ENCODE data around the gene GATD1.
"Not testable (repeated sequence)": the region's sequence is repeated elsewhere in the genome, so short reads cannot be mapped to it uniquely, and the experiment has no call there.

GATD1 gene

DNA sequence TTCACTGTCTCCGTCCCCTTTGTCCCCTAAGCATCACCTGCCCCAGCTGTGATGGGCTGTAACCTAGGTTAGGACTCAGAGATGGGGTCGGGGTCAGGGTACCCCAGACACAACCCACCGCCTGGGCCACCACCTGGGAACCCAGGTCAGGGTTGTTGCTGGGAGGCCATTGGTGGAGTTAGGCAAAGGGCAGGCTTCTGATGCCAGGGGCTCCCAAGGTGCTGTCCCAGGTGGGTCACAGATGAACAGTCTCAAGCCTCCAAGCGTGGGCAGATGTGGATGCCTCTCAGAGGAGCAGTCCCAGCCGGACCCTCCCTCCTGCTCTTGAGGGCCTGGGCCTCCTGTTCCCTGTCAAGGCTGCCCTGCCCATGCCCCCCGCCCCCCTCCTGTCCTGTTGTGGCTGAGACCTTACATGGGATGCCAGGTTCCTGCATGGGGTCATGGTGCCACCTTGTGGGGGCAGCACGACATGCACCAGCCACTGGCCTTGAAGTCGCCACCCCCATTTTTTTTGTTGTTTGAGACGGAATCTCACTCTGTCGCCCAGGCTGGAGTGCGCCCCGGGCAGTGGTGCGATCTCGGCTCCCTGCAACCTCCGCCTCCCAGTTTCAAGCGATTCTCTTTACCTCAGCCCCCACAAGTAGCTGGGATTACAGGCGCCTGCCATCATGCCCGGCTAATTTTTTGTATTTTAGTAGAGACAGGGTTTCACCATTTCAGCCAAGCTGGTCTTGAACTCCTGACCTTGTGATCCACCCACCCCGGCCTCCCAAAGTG, 12.1 kb downstream of the GATD1 start:
- in situ Hi-C loops (cut with MboI; ENCODE audit: low sequenced_read_pairs), result no loop called here

DNA sequence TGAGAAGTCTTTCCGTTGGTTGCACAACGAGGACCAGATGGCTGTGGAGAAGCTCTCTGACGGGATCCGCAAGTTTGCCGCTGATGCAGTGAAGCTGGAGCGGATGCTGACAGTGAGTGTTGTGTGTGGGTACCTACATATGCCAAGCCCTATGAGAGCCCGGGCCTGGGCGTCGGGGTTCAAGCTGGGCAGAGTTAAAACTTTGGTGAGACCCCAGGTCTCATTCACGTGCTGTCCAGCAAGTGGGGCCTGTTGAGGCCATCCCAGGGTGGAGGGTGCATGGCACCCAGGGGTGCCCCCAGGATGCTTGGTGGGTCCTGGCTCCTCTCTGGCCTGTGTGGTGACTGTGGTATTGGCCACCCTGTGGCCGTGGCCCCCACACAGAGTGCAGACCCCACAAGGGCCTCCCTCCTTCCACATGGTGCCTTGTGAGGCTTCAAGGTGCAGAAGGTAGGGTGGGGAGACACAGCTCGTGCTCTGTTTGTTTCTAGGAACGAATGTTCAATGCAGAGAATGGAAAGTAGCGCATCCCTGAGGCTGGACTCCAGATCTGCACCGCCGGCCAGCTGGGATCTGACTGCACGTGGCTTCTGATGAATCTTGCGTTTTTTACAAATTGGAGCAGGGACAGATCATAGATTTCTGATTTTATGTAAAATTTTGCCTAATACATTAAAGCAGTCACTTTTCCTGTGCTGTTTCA, 12.8 kb downstream of the GATD1 start:
- in situ Hi-C loops (cut with MboI; ENCODE audit: low sequenced_read_pairs), result no loop called here

DNA sequence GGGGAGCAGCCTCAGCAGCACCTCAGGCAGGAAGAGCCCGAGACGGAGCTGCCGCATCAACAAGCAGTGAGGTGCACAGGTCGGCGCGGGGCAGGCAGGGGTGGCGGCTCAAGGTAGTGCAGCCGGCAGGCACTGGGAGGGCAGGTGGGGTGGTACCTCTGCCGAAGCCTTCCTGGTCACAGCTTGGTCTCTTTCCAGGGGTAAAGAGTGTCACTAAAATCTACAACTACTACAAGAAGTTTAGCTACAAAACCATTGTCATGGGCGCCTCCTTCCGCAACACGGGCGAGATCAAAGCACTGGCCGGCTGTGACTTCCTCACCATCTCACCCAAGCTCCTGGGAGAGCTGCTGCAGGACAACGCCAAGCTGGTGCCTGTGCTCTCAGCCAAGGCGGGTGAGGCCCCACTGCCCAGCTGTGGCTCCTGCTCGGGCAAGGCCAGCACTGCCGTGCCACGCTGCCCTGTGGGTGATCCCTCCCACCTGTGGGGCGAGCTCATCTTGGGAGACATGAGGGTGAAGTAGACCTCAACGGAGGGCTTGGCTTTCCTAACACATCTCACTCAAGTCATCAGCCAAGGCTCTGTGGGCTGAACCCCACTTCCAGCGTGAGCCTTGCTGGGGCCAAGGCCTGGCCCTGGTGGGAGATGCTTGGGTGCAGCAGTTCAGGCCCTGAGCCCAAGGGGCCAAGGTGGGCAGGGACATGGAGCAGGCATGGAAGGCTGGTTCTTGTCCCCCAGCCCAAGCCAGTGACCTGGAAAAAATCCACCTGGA, 13.6 kb downstream of the GATD1 start:
- in situ Hi-C loops (cut with MboI; ENCODE audit: low sequenced_read_pairs), result no loop called here

DNA sequence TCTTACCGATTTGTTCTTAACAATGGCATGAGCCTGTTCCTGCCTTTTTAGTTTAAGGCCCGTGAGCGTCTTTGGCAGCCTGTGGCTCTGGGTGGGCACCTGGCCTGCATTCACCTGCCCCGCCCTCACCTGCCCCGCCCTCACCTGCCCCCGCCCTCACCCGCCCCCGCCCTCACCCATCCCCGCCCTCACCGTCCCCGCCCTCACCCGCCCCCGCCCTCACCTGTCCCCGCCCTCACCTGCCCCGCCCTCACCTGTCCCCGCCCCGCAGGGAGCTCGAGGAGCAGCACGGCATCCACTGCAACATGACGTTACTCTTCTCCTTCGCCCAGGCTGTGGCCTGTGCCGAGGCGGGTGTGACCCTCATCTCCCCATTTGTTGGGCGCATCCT, 14.2 kb downstream of the GATD1 start:
- in situ Hi-C loops (cut with MboI; ENCODE audit: low sequenced_read_pairs), result no loop called here

DNA sequence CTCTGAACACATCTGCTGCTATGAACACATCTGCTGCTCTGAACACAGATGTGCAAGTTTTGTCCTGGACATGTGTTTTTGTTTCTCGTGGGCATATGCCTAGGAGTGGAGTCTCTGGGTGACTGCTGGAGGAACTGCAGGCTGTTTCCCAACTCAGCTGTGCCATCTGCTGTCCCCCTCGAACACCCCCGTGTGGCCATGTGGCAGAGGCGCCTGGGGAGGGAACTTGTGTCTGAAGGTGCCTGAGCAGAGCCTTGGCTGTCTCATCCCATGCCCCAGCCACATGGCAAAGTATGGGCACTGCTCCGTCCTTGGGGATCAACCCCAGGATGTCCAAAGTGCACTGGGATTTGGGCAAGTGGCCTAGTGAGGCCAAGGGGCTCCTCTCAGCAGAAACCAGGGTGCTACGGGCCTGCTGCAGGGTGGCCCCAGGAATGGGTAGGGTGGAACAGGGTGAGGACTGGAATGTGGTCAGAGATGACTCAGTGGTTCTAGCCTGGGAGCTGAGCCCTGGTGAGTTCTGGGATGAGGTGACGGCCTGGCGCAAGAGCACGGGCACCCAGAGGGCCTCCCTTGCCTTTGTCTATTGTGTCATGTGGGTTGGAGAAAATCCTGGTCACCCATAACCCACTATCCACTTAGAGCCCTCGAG, 14.7 kb downstream of the GATD1 start:
- in situ Hi-C loops (cut with MboI; ENCODE audit: low sequenced_read_pairs), result no loop called here

DNA sequence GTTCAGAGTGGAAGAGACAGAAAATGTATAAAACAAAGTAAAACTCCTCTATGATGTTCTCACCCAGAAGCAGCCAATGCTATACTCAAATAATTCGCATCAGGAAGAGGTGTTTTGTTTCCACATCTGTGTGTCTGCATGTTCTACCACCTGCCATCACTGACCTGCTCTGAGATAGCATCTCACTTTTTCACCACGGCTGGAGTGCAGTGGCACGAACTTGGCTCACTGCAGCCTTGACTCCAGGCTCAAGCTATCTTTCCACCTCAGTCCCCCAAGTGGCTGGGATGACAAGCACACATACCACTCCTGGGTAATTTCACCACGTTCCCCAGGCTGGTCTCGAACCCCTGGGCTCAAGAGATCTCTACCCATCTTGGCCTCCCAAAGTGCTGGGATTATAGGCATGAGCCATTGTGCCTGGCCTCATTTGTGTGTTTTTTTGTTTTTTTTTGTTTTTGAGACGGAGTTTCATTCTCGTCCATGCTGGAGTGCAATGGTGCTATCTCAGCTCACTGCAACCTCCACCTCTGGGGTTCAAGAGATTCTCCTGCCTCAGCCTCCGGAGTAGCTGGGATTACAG, 15.7 kb downstream of the GATD1 start:
- in situ Hi-C loops (cut with MboI; ENCODE audit: low sequenced_read_pairs), result no loop called here

DNA sequence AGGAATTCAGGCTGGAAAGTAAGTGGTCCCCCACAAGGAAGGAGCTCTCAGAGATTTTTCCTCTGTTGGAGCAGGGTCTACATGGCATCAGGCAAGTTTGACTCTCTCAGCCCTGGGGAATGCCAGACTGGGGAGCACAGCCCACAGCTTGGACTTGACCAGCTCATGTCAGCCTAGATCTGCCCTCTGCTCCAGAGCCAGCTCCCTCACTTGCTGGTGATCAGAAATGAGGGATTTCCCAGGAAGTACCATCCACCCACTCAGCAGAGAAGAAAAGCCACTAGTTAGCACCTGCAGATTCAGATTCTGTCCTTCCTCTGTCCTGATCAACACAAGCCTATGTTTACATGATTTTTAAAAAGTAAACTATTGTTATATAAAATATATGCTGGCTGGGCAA, 17.1 kb downstream of the GATD1 start:
- in situ Hi-C loops (cut with MboI; ENCODE audit: low sequenced_read_pairs), result no loop called here

DNA sequence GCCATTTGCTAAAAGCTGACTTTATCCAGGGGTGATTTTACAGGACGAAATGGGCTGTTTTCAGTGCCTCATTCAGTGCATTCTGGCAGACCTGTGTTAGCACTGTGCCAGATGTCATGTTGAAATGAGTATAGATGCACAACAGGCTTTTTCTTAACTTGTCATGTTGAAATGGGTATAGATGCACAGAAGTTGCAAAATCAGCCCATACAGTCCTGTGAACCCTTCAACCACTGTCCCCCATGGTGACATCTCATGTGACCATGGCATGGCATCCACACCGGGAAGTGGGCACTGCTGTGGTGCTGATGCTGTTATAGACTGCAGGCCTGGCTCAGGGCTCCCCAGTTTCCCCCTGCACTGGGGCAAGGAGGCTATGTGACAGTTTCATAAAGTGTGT, 27.6 kb downstream of the GATD1 start:
- in situ Hi-C loops (cut with MboI; ENCODE audit: low sequenced_read_pairs), result no loop called here

DNA sequence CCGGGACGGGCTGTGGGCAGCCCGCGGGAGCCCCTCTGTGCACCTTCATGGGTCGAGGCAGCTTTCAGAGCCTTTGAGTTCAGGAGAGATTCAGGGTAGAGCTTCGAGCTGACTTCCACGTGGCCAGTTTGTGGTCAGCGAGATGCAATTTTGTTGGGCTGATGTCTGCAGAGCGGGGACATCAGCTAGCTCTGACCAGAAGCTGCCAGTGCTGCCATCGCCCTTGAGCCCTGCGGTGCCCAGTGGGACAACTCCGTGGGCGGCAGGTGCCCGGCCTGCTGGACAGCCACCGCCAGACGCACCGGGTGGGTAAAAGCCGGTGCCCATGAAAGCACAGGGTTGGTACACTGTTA, 29.3 kb downstream of the GATD1 start:
- in situ Hi-C loops (cut with MboI; ENCODE audit: low sequenced_read_pairs), result no loop called here

DNA sequence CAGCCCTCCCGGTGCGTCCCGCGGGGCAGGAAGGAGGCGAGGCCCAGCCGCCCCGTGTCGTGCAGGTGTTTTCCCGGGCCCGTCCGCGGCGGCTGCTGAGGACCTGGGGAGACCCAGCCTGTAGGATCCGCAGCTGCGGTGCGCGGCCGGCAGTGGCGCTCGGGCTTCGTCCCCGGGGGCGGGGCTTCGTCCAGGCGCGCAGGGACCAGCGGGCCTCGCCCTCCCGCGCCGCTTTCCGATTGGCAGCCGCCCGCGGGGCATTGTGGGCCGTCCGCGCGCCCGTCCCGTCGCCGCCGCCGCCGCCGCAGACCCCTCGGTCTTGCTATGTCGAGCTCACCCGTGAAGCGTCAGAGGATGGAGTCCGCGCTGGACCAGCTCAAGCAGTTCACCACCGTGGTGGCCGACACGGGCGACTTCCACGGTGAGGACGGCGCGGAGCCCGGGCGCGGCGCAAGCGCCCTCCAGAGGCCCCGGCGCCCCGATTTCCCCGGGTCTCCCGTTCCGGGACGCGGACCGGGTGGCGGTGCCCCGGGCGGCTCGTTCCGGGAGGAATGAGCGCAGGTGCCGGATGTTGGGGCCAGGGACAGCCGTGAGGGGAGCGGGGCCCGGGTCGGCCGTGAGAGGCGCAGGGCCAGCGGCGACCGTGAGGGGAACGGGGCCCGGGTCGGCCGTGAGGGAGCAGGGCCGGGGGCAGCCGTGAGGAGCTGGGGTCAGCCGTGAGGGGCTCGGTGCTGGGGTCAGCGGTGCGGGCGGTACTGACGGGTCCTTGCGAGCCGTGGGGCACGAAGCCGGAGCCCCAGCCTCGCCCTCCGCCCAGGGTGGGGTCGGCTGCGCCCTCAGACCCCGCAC, 29.9 kb downstream of the GATD1 start, which contains the start of gene TALDO1:
TSS of gene TALDO1 (plus strand) at position 307 of the 849 bp plus-strand sequence. CDS start at position 325, 18 bp downstream.
- in situ Hi-C loops (cut with MboI; ENCODE audit: low sequenced_read_pairs), result no loop called here

DNA sequence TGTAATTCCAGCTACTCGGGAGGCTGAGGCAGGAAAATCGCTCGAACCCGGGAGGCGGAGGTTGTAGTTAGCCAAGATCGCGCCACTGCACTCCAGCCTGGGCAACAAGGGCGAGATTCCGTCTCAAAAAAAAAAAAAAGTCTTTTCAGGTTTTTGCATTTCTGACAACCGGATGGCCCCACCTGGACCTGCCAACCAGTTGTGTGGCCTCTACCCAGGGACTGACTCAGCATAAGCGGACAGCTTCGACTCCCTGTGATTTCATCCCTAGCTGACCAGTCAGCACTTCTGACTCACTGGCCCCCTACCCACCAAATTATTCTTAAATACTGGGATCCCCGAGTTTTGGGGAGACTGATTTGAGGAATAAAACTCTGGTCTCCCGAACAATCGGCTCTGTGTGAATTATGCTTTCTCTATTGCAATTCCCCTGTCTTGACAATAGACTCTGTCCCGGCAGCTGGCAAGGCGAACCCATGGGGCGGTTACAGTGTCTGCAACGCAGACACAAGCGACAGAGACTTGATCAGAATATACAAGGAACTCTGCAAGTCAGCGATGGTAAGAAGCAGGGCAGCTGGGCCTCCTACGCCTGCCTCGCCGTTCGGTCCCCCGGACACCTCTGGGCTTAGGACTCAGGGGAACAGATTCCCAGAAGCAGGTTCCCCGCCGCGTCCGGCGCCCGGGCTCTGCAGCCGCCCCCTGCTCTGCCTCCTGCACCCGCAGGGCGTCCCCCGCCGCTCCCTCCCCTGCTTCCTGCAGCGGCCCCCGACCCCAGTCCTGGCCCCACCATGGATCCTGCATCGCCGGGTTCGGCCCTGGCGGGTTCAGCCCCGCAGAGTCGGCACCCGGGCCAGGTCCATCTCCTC, 30.8 kb downstream of the GATD1 start:
- in situ Hi-C loops (cut with MboI; ENCODE audit: low sequenced_read_pairs), result no loop called here

DNA sequence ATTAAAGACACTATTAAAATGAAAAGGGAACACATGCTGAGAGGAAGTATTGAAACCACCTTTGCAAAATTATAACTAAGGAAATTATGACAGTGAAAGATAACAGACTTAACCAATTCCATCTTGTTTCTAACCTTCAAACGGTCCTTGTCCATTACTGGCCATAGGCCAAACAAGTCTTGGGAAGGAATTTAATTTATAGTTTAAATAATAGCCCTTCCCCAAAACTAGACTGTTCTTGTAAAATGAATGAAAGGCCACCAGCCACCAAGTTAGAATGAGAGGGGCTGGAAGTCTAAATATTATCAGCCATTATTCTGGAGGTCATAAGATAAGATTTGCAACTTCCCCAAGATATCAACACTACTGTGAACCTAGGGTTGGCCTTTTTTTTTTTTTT, 31.9 kb downstream of the GATD1 start:
- in situ Hi-C loops (cut with MboI; ENCODE audit: low sequenced_read_pairs), result no loop called here

DNA sequence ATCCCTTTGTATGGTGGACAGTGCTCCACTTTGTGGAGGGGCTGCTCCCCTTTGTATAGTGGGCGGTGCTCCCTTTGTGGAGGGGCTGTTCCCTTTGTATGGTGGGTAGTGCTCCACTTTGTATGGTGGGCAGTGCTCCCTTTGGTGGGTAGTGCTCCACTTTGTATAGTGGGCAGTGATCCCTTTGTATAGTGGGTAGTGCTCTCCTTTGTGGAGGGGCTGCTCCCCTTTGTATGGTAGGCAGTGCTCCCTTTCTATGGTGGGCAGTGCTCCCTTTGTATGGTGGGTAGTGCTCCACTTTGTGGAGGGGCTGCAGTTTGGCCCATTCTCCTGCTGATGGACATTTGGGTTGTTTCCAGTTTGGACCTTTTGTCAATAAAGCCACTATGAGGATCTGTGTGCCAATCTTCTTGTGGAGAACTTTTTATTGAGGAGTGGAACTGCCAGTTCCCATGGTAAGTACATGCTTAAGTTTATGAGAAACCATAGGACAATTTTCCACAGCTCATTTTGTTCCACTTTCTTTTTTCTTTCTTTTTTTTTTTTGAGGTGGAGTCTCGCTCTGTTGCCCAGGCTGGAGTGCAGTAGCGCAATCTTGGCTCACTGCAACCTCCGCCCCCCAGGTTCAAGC, 34.6 kb downstream of the GATD1 start:
- in situ Hi-C loops (cut with MboI; ENCODE audit: low sequenced_read_pairs), result no loop called here

DNA sequence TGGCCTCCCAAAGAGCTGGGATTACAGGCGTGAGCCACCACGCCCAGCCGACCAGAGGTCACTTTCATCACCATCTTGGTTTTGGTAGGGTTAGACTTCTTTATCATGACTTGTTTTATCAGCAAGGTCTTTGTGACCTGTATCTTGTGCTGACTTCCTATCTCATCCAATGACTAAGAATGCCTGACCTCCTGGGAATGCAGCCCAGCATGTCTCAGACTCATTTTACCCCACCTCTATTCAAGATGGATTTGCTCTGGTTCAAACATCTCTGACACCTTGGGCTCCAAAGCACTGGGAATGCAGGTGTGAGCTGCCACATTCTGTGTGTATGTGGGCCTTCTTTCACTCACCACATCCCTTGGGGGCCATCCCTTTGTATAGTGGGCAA, 35.1 kb downstream of the GATD1 start:
- in situ Hi-C loops (cut with MboI; ENCODE audit: low sequenced_read_pairs), result no loop called here

DNA sequence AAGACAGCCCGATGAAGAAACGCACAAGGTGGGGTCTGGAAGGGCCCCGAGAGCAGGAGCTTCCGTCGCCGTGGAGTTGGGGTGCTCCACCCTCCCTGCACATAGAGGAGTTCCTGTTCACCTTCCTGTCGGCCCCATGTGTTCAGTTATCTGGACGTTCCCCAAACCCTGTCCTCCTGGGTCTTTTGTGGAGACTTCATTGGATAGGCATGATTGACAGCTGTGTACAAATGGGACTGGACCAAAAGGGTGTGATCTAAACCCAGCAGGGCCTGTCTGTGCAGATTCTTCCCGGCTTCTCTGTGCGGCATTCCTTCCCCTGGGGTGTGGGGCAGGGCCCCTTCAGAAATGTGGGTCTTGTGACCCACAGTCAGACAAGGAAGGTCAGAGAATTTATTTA, 39.4 kb downstream of the GATD1 start:
- in situ Hi-C loops (cut with MboI; ENCODE audit: low sequenced_read_pairs), result not testable (repeated sequence)

DNA sequence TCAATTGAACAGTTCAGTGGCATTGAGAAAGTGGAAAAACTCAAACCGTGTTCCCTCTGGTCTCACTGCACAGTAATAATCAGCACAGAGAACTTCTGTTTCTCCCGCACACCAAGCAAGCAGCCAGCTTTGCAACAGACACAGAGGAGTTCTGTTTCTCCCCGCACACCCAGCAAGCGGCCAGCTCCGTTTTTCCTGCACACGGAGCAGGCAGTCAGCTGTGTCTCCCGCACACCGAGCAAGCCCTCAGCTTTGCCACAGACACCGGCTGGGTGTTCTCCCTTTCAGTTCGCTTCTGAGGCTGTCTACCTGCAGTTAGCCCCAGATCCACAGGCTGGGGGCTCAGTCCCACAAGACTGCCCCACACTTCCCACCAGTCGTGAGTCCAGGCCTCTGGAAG, 39.9 kb downstream of the GATD1 start:
- in situ Hi-C loops (cut with MboI; ENCODE audit: low sequenced_read_pairs), result no loop called here

DNA sequence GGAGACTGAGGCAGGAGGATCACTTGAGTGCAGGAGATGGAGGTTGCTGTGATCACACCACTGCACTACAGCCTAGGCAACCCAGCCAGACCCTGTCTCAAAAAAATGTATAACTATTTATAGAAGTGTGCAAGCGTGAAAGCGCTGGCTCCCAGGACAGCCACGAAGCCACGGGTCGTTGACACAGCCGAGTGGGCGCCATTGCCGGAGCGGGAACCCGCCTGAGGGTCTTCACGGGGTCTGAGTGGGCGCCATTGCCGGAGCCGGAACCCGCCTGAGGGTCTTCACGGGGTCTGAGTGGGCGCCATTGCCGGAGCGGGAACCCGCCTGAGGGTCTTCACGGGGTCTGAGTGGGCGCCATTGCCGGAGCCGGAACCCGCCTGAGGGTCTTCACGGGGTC, 42.7 kb downstream of the GATD1 start:
- in situ Hi-C loops (cut with MboI; ENCODE audit: low sequenced_read_pairs), result not testable (repeated sequence)

DNA sequence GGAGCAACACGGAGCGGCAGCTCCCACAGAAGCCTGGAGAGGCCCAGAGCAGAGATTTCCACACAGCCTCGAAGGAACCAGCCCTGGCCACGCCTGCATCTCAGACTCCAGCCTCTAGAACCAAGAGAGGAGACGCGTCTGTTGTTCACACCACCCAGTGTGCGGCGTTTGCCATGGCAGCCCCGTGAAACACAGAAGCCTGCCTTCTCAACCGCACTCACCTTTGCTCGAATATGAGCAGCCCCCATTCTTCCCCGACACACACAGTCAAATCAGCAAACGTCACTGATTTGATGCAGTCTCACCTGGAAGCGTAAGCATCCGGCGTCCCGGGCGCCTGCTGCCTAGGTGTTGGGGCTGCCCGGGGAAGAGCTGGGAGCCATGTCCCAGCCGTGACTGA, 44.2 kb downstream of the GATD1 start:
- in situ Hi-C loops (cut with MboI; ENCODE audit: low sequenced_read_pairs), result no loop called here

All from HL-60/S4 treated with retinoic acid at 250 ng/mL for 4 days and 3 days (cell line).